Mesendoderm (in vitro differentiated cells): ENCODE measurements around the gene FGF12.
"Not testable (repeated sequence)": the region's sequence is repeated elsewhere in the genome, so short reads cannot be mapped to it uniquely, and the experiment has no call there.

Experiments used
- DNase-seq: peaks from one replicate; pipeline ENCODE4 v3.0.0; 2013
- H2AK5ac ChIP-seq: 2 replicates; pipeline ENCODE4 v1.6.1; 2013; ENCODE audit warnings: low read length, inconsistent platforms
- H2BK120ac ChIP-seq: 2 replicates; pipeline ENCODE4 v1.6.1; 2013; ENCODE audit warnings: low read depth, mild to moderate bottlenecking, low read length, moderate library complexity, mixed read lengths
- H2BK15ac ChIP-seq: replicated peaks from 2 replicates; pipeline ENCODE4 v1.6.1; 2013; ENCODE audit warnings: low read depth, mild to moderate bottlenecking, moderate library complexity
- H2BK5ac ChIP-seq: 2 replicates; pipeline ENCODE4 v1.6.1; 2013; ENCODE audit warnings: low read length, inconsistent platforms
- H3K18ac ChIP-seq: 2 replicates; pipeline ENCODE4 v1.6.1; 2013; ENCODE audit warnings: mild to moderate bottlenecking, low read length, mixed read lengths
- H3K23ac ChIP-seq: one replicate; pipeline ENCODE4 v1.6.1; 2013; ENCODE audit warnings: low read length
- H3K27ac ChIP-seq: 2 replicates; pipeline ENCODE4 v1.5.1; 2013; ENCODE audit warnings: low read depth, mild to moderate bottlenecking, inconsistent platforms, low read length, moderate library complexity
- H3K27me3 ChIP-seq: 2 replicates; pipeline ENCODE4 v1.6.1; 2013; ENCODE audit warnings: low read length, control low read depth, mild to moderate bottlenecking, inconsistent platforms; ENCODE audit not compliant: insufficient read depth, poor library complexity
- H3K36me3 ChIP-seq: 2 replicates; pipeline ENCODE4 v1.6.1; 2013; ENCODE audit warnings: low read length, inconsistent platforms; ENCODE audit not compliant: control insufficient read depth, insufficient read depth
- H3K4ac ChIP-seq: one replicate; pipeline ENCODE4 v1.6.1; 2013; ENCODE audit warnings: low read depth, mild to moderate bottlenecking, low read length, moderate library complexity
- H3K4me1 ChIP-seq: 2 replicates; pipeline ENCODE4 v1.6.1; 2013; ENCODE audit warnings: low read depth, low read length, inconsistent platforms; ENCODE audit not compliant: control insufficient read depth
- H3K4me2 ChIP-seq: 2 replicates; pipeline ENCODE4 v1.6.1; 2013; ENCODE audit warnings: low read length
- H3K4me3 ChIP-seq: 2 replicates; pipeline ENCODE4 v1.5.1; 2013; ENCODE audit warnings: mild to moderate bottlenecking, low read length
- H3K56ac ChIP-seq: one replicate; pipeline ENCODE4 v1.6.1; 2013; ENCODE audit warnings: low read length
- H3K79me1 ChIP-seq: 2 replicates; pipeline ENCODE4 v1.6.1; 2013; ENCODE audit warnings: low read length, inconsistent platforms
- H3K79me2 ChIP-seq: 2 replicates; pipeline ENCODE4 v1.6.1; 2013; ENCODE audit warnings: mild to moderate bottlenecking, low read length; ENCODE audit not compliant: control insufficient read depth, insufficient read depth
- H3K9ac ChIP-seq: 2 replicates; pipeline ENCODE4 v1.6.1; 2013; ENCODE audit warnings: low read length, inconsistent platforms
- H4K5ac ChIP-seq: one replicate; pipeline ENCODE4 v1.6.1; 2013; ENCODE audit warnings: low read length
- H4K8ac ChIP-seq: one replicate; pipeline ENCODE4 v1.6.1; 2013; ENCODE audit warnings: low read depth, mild to moderate bottlenecking, control low read depth, low read length, moderate library complexity
- WGBS: extraction: QIAGEN DNeasy Blood & Tissue Kit; methylation state at CpG from one replicate; pipeline ENCODE4 v1.1.7; 2013; ENCODE audit warnings: low lambda C conversion rate, missing lambda C conversion rate; ENCODE audit not compliant: insufficient coverage; ENCODE audit errors: extremely low coverage; 5-methylcytosine and 5-hydroxymethylcytosine counted together

FGF12 gene

DNA sequence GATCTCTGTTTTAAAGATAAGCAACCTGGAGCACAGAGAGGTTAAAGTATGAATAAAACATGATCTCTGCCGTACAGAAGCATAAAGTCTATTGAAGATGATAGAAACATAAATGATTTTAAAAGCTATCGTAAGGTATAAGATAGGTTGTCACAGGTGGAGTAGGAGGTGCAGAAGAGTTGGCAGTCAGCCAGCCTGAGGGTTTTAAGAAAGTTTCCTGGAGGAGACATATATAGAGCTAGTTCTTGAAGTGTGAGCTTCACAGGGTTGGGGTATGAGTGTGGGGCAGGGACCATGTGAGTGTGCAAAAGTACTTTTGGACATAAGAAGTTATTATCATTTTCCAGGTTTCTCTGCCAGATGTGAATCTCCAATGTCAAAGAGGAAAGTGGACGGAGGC is 3.9 kb upstream of the FGF12 start:
- H3K27me3 ChIP-seq, result no peaks in the 10 kb centered on the region
- WGBS, result no CpG with 5 or more reads among the region's 3 CpGs
- no peak overlapping the region for H3K4me2 ChIP-seq
- H3K4ac ChIP-seq, result no peak overlapping the region
- H3K36me3 ChIP-seq, result no peaks in the 10 kb centered on the region
- H2BK5ac ChIP-seq, result no peak overlapping the region
- no peak overlapping the region for H3K56ac ChIP-seq
- no peak overlapping the region for H3K27ac ChIP-seq
- H3K23ac ChIP-seq, result no peak overlapping the region
- H3K18ac ChIP-seq, result no peak overlapping the region
- no peak overlapping the region for H3K4me3 ChIP-seq
- H4K8ac ChIP-seq, result no peak overlapping the region
- DNase-seq, result no peak
- H3K4me1 ChIP-seq, result no peaks in the 10 kb centered on the region
- no peak overlapping the region for H2BK120ac ChIP-seq
- no peaks in the 10 kb centered on the region for H3K79me1 ChIP-seq
- H2AK5ac ChIP-seq, result no peak overlapping the region
- no peak overlapping the region for H3K9ac ChIP-seq
- H3K79me2 ChIP-seq, result no peaks in the 10 kb centered on the region
- no peak overlapping the region for H4K5ac ChIP-seq
- H2BK15ac ChIP-seq, result no peak overlapping the region

- H2BK15ac ChIP-seq, result no peak overlapping the region
- no peak overlapping the region for H3K23ac ChIP-seq
- no peaks in the 10 kb centered on the region for H3K27me3 ChIP-seq
- DNase-seq, result no peak
- H4K5ac ChIP-seq, result no peak overlapping the region
- H2BK120ac ChIP-seq, result no peak overlapping the region
- WGBS, result no CpG with 5 or more reads among the region's 2 CpGs
- H3K4me3 ChIP-seq, result no peak overlapping the region
- H3K27ac ChIP-seq, result no peak overlapping the region
- no peaks in the 10 kb centered on the region for H3K36me3 ChIP-seq
- H2BK5ac ChIP-seq, result no peak overlapping the region
- H4K8ac ChIP-seq, result no peak overlapping the region
- H3K18ac ChIP-seq, result no peak overlapping the region
- no peak overlapping the region for H3K4ac ChIP-seq
- no peaks in the 10 kb centered on the region for H3K79me2 ChIP-seq
- H3K4me1 ChIP-seq, result no peaks in the 10 kb centered on the region
- no peak overlapping the region for H2AK5ac ChIP-seq
- H3K79me1 ChIP-seq, result no peaks in the 10 kb centered on the region
- no peak overlapping the region for H3K9ac ChIP-seq
- H3K4me2 ChIP-seq, result no peak overlapping the region
- no peak overlapping the region for H3K56ac ChIP-seq
Measured at GRCh38 chr3:192726385-192726784, 956 bp downstream of the FGF12 start.

GRCh38 chr3:192719964-192720363 is 7.4 kb downstream of the FGF12 start:
- Histone ChIP-seq H3K79me2 (no peaks in the 10 kb centered on the region), H3K4ac (no peak overlapping the region), H3K36me3 (no peaks in the 10 kb centered on the region), H2BK120ac (no peak overlapping the region), H2AK5ac (no peak overlapping the region), H3K4me2 (no peak overlapping the region), H3K9ac (no peak overlapping the region), H3K4me3 (no peak overlapping the region), H3K4me1 (no peaks in the 10 kb centered on the region), H3K27ac (no peak overlapping the region), H3K23ac (no peak overlapping the region), H3K56ac (no peak overlapping the region), H3K18ac (no peak overlapping the region), H4K5ac (no peak overlapping the region), H3K79me1 (no peaks in the 10 kb centered on the region), H3K27me3 (no peaks in the 10 kb centered on the region), H2BK15ac (no peak overlapping the region), H2BK5ac (no peak overlapping the region), H4K8ac (no peak overlapping the region)
- no CpG with 5 or more reads among the region's 3 CpGs for WGBS
- DNase-seq, result no peak

- no peak for DNase-seq
- H3K23ac ChIP-seq, result no peak overlapping the region
- no CpG with 5 or more reads among the region's 3 CpGs for WGBS
Measured at GRCh38 chr3:192718156-192718555, 9.2 kb downstream of the FGF12 start.

GRCh38 chr3:192715126-192715525 is 12.2 kb downstream of the FGF12 start:
- H2BK120ac ChIP-seq, result no peak overlapping the region
- H3K27ac ChIP-seq, result no peak overlapping the region
- no peaks in the 10 kb centered on the region for H3K79me1 ChIP-seq
- H3K27me3 ChIP-seq, result no peaks in the 10 kb centered on the region
- H3K4ac ChIP-seq, result no peak overlapping the region
- H3K4me1 ChIP-seq, result no peaks in the 10 kb centered on the region
- H3K56ac ChIP-seq, result no peak overlapping the region
- H4K5ac ChIP-seq, result no peak overlapping the region
- no peak overlapping the region for H2BK15ac ChIP-seq
- no peak overlapping the region for H2AK5ac ChIP-seq
- no peaks in the 10 kb centered on the region for H3K79me2 ChIP-seq
- no peak for DNase-seq
- H3K4me3 ChIP-seq, result no peak overlapping the region
- H3K18ac ChIP-seq, result no peak overlapping the region
- no peak overlapping the region for H4K8ac ChIP-seq
- no peak overlapping the region for H3K9ac ChIP-seq
- no peak overlapping the region for H2BK5ac ChIP-seq
- H3K36me3 ChIP-seq, result no peaks in the 10 kb centered on the region
- no peak overlapping the region for H3K23ac ChIP-seq
- no peak overlapping the region for H3K4me2 ChIP-seq

More at GRCh38 chr3:192718156-192718555, 9.2 kb downstream of the FGF12 start:
- H2BK5ac ChIP-seq, result no peak overlapping the region
- H3K18ac ChIP-seq, result no peak overlapping the region
- H3K56ac ChIP-seq, result no peak overlapping the region
- H3K27ac ChIP-seq, result no peak overlapping the region
- H3K4me2 ChIP-seq, result no peak overlapping the region
- no peaks in the 10 kb centered on the region for H3K27me3 ChIP-seq
- H2BK15ac ChIP-seq, result no peak overlapping the region
- no peaks in the 10 kb centered on the region for H3K36me3 ChIP-seq
- H3K4me3 ChIP-seq, result no peak overlapping the region
- H4K8ac ChIP-seq, result no peak overlapping the region
- H3K4me1 ChIP-seq, result no peaks in the 10 kb centered on the region
- no peaks in the 10 kb centered on the region for H3K79me1 ChIP-seq
- H4K5ac ChIP-seq, result no peak overlapping the region
- H3K4ac ChIP-seq, result no peak overlapping the region
- no peaks in the 10 kb centered on the region for H3K79me2 ChIP-seq
- no peak overlapping the region for H3K9ac ChIP-seq
- no peak overlapping the region for H2BK120ac ChIP-seq
- H2AK5ac ChIP-seq, result no peak overlapping the region

DNA sequence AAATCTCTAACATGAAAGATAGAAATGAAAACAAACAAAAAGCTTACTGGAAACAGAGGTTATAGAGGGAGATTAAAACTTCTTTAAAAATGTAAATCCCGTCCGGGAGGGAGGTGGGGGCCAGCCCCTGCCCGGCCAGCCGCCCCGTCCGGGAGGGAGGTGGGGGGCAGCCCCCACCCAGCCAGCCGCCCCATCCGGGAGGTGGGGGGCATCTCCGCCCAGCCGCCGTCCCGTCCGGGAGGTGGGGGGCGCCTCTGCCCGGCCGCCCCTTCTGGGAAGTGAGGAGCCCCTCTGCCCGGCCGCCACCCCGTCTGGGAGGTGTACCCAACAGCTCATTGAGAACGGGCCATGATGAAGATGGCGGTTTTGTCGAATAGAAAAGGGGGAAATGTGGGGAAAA is 16.2 kb downstream of the FGF12 start:
- not testable (repeated sequence) for H2BK15ac ChIP-seq, H2BK5ac ChIP-seq, H3K4me3 ChIP-seq, H3K27ac ChIP-seq, H3K27me3 ChIP-seq, H3K56ac ChIP-seq, H2BK120ac ChIP-seq, H4K8ac ChIP-seq, H3K4ac ChIP-seq, H3K9ac ChIP-seq, H3K36me3 ChIP-seq, H3K4me1 ChIP-seq, H2AK5ac ChIP-seq, H3K23ac ChIP-seq, H3K18ac ChIP-seq, H3K4me2 ChIP-seq, H4K5ac ChIP-seq, H3K79me1 ChIP-seq, H3K79me2 ChIP-seq, DNase-seq
- no CpG with 5 or more reads among the region's 22 CpGs for WGBS
